ENCODE results near the gene CELA2B. TPM values are rescaled to one million over a fixed set of nuclear protein-coding genes. Genes with fewer than 3 reads are reported as not detected.

CELA2B gene
- total and polyA plus RNA-seq, 2 donors (not counting 1 experiment from before 2014, with no cell fraction given), result not detected

DNA sequence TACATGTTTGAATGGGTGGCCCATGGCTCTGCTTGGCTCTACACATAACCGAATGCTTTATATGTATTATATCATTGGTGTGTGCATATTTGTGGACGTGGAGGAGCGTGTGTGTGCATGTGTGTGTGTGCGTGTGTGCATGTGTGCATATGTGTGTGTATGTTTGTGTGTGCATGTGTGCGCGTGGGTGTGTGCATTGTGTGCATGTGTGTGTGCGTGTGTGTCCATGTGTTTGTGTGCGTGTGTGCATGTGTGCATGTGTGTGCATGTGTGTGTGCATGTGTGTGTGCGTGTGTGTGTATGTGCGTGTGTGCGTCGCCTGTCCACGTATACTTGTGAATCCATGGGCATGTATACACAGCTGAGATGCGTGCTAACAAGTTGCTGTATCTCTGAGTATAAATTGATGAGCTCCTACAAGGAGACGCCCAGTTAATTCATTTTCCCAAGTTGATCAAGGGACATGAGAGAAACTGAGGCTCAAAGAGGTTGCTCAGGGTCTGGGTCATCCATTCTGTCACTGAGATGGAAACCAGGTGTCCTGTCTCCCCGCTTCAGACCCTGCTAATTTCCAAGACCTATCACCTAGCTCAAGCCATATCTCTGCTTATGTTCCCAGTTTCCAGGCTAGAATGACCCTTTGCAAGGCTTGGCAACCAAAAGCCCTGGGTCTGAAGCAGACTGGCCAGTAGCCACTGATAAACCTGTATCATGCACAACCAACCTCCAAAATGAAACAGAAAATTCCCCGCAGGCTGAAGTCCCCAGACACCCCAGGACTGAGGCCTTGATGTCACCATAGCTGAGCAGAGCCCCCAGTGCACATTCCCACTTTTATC, 40.4 kb upstream of the CELA2B start:
- peaks cover 11% of the 10 kb centered on the region for H3K4me1 ChIP-seq (ENCODE audit: control insufficient read depth, extremely low read depth, insufficient read depth, low read length)
- no peak overlapping the region for H3K4me3 ChIP-seq (replicated peaks in 1 of 4; ENCODE audit: control extremely low read depth in 1 of 4, insufficient read depth in 1 of 4, low read depth in 3 of 4, low read length in 4 of 4)
- H3K9ac ChIP-seq (ENCODE audit: insufficient read depth, low read length), result no peak overlapping the region
- TF ChIP-seq EZH2 (IDR thresholded peaks at IDR 0.05; ENCODE audit: low read length, missing control alignments), result no peak
- TF ChIP-seq, protein P1, sequence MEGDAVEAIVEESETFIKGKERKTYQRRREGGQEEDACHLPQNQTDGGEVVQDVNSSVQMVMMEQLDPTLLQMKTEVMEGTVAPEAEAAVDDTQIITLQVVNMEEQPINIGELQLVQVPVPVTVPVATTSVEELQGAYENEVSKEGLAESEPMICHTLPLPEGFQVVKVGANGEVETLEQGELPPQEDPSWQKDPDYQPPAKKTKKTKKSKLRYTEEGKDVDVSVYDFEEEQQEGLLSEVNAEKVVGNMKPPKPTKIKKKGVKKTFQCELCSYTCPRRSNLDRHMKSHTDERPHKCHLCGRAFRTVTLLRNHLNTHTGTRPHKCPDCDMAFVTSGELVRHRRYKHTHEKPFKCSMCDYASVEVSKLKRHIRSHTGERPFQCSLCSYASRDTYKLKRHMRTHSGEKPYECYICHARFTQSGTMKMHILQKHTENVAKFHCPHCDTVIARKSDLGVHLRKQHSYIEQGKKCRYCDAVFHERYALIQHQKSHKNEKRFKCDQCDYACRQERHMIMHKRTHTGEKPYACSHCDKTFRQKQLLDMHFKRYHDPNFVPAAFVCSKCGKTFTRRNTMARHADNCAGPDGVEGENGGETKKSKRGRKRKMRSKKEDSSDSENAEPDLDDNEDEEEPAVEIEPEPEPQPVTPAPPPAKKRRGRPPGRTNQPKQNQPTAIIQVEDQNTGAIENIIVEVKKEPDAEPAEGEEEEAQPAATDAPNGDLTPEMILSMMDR (conservative IDR thresholded peaks at IDR 0.05 in 1 of 2, IDR thresholded peaks at IDR 0.05 in 1 of 2; ENCODE audit: low read depth in 1 of 2, low read length in 2 of 2), result no peak
- no peaks in the 10 kb centered on the region for H3K9me3 ChIP-seq (ENCODE audit: control insufficient read depth, insufficient read depth, low read depth, low read length)
- H3K4me2 ChIP-seq (ENCODE audit: extremely low read depth, insufficient read depth, low read length), result no peak overlapping the region
- no peaks in the 10 kb centered on the region for H4K20me1 ChIP-seq (ENCODE audit: control insufficient read depth, extremely low read depth, insufficient read depth, low read length)
- no peak for DNase-seq (ENCODE audit: low read depth in 2 of 2)
- no peaks in the 10 kb centered on the region for H3K79me2 ChIP-seq (ENCODE audit: control insufficient read depth, insufficient read depth, low read length)
- H2AFZ ChIP-seq (ENCODE audit: low read length), result no peak overlapping the region
- no peaks in the 10 kb centered on the region for H3K27me3 ChIP-seq (ENCODE audit: control insufficient read depth, insufficient read depth, low read length)
- no peaks in the 10 kb centered on the region for H3K36me3 ChIP-seq (ENCODE audit: control insufficient read depth, insufficient read depth, low read length)
- no peak overlapping the region for H3K27ac ChIP-seq (ENCODE audit: insufficient read depth, low read length)

DNA sequence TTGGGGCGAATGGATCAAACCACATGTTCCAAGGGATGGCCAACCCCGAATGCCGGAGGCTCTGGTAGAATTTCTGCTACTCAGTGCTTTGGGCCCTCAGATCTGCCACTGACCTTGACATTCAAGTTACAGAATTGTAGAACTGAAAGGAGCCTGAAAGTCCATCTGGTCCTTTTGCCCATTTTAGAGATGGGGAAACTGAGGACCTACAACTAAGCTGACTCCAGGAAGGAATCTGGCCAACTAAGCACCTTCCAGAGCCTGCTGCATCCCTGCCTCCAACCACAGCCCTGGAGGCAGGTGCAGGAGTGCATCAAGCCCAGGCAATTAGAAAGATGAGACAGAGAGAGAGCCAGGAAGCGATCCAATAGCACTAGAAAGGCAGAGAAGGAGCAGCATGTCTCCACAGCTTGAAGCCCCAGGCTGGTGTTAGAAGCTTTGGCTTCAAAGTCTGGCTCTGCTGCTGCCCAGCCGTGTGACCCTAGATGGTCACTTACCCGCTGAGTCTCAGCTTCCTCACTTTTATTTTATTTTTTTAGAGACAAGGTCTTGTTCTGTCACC, 38.9 kb upstream of the CELA2B start:
- Histone ChIP-seq H3K27me3 (ENCODE audit: control insufficient read depth, insufficient read depth, low read length) (no peaks in the 10 kb centered on the region), H3K4me1 (ENCODE audit: control insufficient read depth, extremely low read depth, insufficient read depth, low read length) (peaks cover 11% of the 10 kb centered on the region), H4K20me1 (ENCODE audit: control insufficient read depth, extremely low read depth, insufficient read depth, low read length) (peaks cover 1% of the 10 kb centered on the region), H3K9ac (ENCODE audit: insufficient read depth, low read length) (no peak overlapping the region), H3K4me3 (replicated peaks in 1 of 4; ENCODE audit: control extremely low read depth in 1 of 4, insufficient read depth in 1 of 4, low read depth in 3 of 4, low read length in 4 of 4) (no peak overlapping the region), H3K36me3 (ENCODE audit: control insufficient read depth, insufficient read depth, low read length) (no peaks in the 10 kb centered on the region), H3K4me2 (ENCODE audit: extremely low read depth, insufficient read depth, low read length) (no peak overlapping the region), H3K79me2 (ENCODE audit: control insufficient read depth, insufficient read depth, low read length) (no peaks in the 10 kb centered on the region), H3K9me3 (ENCODE audit: control insufficient read depth, insufficient read depth, low read depth, low read length) (no peaks in the 10 kb centered on the region), H2AFZ (ENCODE audit: low read length) (no peak overlapping the region), H3K27ac (ENCODE audit: insufficient read depth, low read length) (no peak overlapping the region)
- no peak for TF ChIP-seq EZH2 (IDR thresholded peaks at IDR 0.05; ENCODE audit: low read length, missing control alignments)
- no peak for DNase-seq (ENCODE audit: low read depth in 2 of 2)

DNA sequence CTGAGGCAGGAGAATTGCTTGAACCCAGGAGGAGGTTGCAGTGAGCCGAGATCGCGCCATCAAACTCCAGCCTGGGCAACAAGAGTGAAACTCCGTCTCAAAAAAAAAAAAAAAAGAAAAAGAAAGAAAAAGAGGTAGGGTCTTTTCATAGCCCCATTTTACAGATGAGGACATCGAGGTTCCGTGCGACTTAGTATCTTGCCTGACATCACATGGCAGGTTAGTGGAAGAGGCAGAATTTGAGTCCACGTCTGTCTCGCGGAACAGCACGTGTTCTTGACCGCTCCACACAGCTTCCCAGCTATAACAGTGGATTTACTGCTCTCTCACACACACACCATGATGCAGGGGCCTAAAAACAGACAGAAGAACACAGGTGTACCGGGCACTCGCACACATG, 36.6 kb upstream of the CELA2B start:
- TF ChIP-seq EZH2 (IDR thresholded peaks at IDR 0.05; ENCODE audit: low read length, missing control alignments), result no peak
- TF ChIP-seq, protein P1 (conservative IDR thresholded peaks at IDR 0.05 in 1 of 2, IDR thresholded peaks at IDR 0.05 in 1 of 2; ENCODE audit: low read depth in 1 of 2, low read length in 2 of 2), result no peak
- Histone ChIP-seq H3K27me3 (ENCODE audit: control insufficient read depth, insufficient read depth, low read length) (peaks cover 5% of the 10 kb centered on the region), H3K27ac (ENCODE audit: insufficient read depth, low read length) (no peak overlapping the region), H3K79me2 (ENCODE audit: control insufficient read depth, insufficient read depth, low read length) (no peaks in the 10 kb centered on the region), H4K20me1 (ENCODE audit: control insufficient read depth, extremely low read depth, insufficient read depth, low read length) (peaks cover 1% of the 10 kb centered on the region), H3K9ac (ENCODE audit: insufficient read depth, low read length) (no peak overlapping the region), H3K4me2 (ENCODE audit: extremely low read depth, insufficient read depth, low read length) (no peak overlapping the region), H3K9me3 (ENCODE audit: control insufficient read depth, insufficient read depth, low read depth, low read length) (no peaks in the 10 kb centered on the region), H2AFZ (ENCODE audit: low read length) (no peak overlapping the region), H3K4me3 (replicated peaks in 1 of 4; ENCODE audit: control extremely low read depth in 1 of 4, insufficient read depth in 1 of 4, low read depth in 3 of 4, low read length in 4 of 4) (no peak overlapping the region), H3K36me3 (ENCODE audit: control insufficient read depth, insufficient read depth, low read length) (no peaks in the 10 kb centered on the region), H3K4me1 (ENCODE audit: control insufficient read depth, extremely low read depth, insufficient read depth, low read length) (no peaks in the 10 kb centered on the region)
- no peak for DNase-seq (ENCODE audit: low read depth in 2 of 2)

Data from fibroblast of lung (primary cell).